Measurements from ENCODE around the gene RFX8.
"Not testable (repeated sequence)": the region's sequence is repeated elsewhere in the genome, so short reads cannot be mapped to it uniquely, and the experiment has no call there.

The RFX8 gene

DNA sequence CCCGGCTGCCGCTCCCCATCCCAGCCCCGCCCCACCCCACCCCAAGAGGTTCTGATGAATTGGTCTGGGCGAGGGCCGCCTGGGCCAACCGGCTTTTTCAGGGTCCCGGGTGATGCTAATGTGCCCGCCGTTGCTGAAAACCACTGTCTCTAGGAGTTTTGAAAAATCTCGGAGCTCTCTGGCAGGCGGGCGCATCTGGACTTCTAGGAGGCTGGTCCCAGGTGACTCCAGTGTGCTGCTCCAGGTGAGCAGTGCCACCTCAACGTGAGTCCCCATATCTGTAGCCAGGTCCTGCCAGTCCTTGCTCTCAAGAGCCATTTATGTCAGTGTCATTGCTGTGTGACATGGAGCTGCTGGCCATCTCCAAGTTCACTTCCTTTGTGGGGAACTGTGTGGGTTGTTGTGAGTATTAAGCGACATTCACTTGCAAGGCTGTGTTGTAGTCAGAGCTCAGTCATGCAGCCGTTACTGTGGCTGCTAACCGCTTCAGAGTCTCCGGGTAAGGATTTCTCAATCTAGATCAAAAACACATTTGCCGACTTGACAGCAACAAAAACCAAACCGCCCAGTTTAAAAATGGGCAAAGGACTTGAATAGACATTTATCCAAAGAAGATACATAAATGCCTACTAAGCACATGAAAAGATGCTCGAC, at the start of gene RFX8:
TSS of gene RFX8 (minus strand) at position 382 of the 654 bp plus-strand sequence. CDS start 8,264 bp downstream, outside the sequence.
- peak; percentile 98 for DNase-seq

DNA sequence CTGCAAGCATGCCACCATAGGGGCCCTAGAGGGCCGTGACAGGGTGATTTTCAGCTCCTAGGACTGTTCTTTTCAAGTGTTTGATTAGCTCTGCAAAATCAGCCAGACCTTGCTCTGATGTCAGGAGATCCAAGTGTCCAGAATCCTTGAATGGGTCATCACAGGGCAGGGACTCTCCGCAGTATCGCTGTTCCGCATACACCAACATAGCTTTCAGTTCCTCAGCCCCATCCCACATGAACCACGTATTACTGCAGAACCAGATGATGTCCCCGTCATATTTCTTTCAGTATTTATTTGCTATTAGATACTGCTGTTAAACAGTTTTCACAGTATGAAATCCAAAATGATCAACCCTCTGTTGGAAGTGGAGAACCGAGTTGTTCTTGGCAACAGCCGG, 46.6 kb upstream of the RFX8 start:
- no peak for DNase-seq

DNA sequence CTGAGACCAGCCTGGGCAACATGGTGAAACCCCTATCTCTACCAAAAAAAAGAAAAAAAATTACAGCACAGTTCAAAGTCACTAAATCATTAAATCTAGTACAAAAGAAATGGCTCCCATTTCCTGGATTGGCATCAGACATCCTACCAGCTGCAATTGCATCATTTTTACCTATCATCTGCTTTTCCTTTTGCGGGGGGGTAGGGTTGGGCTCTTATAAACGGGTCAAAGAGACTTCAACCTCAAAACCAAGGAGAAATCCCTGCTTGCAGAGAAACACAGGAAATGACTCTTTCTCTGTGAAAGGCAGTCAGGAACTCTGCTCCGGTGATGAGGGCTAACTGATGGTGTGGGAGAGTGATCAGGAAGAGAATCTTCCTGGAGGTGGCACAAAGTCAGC, 45.3 kb upstream of the RFX8 start:
- no peak for DNase-seq

DNA sequence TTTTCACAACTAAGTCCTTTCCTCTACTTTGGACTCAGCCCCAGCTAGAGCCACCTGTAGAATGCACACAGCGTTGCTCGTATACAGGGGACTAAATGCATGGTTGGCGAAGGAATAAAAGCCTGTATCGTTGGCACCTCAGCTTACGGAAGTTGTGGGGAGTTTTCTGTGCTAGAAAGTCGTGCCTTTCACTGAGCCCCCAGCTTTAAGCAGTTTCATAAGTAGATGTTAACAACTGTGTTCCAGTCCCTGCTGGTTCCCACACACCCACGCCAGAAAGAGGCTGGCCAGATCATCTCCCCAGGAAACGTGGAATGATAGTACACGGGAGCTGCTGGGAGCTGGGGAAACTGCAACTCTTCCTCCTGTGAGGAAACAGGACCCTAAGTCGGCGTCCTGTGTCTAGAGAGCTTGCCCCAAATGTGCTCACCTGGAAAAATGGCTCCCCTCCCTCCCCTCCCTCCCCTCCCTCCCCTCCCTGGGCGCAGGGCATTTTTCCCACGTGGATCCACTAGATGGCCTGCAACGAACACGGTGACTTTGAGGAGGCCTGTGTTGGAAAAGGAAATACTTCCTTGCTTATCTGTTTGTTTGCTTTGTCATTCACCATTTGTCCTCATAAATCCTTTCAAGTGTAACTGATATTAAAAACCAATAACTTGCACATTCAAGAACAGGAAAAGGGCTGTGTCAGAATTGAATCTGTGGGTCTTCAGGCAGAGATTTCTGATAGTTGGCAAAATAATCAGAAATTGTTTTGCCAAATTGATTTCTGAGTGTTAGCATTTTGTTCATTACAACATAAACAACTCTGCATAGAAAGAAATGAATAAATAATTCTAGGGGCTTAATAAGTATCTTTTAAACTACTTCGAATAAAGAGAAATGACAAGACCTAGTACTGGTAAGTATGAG, 43.9 kb upstream of the RFX8 start:
- no peak for DNase-seq

DNA sequence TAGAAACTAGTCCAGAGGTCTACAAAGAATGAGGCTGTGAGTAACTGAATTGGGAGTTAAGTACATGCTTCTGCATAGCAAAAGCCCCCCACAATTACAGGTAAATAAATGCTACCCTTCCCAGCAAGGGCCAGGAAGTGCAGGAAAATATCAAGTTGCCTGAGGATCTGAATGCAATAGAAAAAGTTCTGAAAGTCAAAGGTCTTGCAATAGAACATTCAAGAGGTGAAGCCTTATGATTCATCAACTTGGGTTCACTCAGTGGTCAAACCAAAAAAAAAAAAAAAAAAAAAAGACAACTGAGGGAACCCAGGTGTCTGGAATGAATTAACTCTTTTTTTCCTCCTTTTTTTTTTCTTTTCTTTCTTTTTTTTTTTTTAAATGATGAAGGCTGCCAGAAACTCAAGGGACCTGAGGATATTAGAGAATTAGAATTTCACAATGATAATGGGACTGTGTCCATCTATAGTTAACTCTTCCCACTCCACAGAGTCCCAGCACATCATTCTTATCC, 42.9 kb upstream of the RFX8 start:
- no peak for DNase-seq

DNA sequence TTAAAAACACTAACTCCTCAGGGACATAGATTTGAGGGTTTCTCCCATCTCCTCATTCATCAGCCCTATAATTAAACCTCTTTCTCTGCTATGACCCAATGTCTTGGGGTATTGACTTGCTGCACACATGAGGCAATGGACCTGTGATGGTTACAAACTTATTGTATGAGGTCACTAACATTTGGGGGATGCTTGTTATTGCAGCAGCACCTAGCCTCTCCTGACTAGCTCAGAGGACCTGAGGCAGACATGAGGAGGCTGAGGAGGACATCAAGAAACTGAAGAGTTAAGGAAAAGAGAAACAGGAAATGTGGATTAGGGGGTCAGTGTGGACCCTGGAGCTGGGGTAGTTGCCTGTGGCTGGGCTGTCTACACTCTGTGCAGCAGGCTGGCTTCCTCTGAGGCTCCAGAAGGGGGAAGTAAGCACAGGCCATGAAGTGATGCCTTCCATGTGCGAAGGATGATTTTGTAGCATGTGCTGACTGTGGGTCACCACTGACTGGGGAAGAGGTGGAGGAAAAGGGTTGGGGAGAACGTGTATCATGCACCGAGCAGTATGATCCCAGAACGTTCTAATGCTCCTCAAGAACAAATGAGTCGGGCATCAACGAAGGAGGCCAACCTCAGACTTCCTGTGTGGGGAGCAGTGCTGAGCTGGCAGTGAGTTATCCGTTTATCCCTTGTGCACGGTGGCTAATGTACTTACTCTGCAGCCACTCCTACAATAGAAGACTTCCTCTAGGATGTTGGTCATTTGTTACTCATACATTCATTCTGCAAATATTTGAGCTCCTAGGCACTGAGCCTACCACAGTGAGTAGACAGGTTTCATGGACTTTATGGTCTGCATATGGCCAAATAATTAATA, 42.1 kb upstream of the RFX8 start:
- DNase-seq: peak; percentile 50

DNA sequence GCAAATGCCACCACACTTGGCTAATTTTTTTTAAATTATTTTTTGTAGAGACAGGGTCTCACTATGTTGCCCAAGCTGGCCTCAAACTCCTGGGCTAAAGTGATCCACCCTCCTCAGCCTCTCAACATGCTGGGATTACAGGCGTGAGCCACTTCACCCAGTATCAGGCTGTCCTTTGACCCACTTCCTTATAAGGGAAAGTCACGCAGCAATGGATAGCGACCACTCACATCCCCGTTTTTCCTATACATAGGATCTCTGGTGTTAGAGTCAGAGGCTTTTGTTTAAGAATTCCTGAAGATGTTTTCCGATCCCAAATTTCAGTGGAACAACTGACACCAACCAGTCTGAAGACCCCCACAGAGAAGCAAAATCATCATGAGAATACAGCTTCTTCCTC, 41.4 kb upstream of the RFX8 start:
- no peak for DNase-seq

DNA sequence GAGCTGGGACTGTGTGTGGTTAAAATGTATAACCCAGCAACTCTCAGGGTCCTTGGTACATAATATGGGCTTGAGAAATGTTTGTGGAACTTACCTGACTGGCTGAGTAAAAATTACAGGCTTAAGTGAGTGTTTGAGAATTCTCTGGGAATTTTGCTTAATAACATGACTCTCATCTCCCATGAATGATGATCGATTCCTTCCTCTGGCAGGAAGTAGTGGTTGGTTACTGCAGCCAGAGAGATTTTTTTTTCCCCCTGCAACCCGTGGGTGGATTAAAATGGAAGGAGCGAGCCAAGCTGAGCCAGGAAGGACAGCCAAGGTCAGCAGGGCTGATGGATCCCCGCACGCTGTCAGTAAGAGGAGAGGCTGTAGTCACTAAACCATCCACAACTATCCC, 40.6 kb upstream of the RFX8 start:
- DNase-seq: no peak

DNA sequence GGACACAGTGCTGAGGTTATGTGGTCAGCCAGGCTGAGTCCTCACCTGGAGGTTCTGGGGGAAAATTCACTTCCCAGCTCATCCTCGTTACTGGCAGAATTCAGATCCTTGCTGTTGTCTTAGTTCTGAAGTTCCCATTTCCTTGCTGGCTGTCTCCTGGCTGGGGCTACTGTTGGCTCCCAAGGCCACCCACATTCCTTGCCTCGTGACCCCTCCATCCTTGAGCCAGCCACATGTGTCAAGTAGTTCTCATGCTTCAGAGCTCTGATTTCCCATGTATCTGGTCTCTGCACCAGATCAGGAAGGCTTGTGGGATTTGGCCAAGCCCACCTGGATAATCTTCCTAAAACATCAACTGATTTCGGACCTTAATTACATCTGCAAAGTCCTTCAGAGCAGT, 38.1 kb upstream of the RFX8 start:
- DNase-seq: no peak

DNA sequence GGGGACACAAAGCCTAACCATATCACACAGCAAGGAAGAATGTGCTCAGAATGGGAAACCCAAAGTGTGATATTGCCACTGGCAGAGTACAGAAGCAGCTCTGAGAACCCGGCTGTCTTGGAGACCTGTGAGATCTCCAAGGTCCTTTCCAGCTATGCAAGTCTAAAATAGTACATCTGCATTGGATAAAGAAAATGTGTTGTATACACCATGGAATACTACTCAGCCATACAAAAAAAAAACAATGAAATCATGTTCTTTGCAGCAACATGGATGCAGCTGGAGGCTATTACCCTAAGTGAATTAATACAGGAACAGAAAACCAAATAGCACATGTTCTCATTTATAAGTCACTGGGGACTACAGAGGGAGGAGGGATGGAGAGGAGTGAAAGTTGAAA, 36.5 kb upstream of the RFX8 start:
- no peak for DNase-seq

DNA sequence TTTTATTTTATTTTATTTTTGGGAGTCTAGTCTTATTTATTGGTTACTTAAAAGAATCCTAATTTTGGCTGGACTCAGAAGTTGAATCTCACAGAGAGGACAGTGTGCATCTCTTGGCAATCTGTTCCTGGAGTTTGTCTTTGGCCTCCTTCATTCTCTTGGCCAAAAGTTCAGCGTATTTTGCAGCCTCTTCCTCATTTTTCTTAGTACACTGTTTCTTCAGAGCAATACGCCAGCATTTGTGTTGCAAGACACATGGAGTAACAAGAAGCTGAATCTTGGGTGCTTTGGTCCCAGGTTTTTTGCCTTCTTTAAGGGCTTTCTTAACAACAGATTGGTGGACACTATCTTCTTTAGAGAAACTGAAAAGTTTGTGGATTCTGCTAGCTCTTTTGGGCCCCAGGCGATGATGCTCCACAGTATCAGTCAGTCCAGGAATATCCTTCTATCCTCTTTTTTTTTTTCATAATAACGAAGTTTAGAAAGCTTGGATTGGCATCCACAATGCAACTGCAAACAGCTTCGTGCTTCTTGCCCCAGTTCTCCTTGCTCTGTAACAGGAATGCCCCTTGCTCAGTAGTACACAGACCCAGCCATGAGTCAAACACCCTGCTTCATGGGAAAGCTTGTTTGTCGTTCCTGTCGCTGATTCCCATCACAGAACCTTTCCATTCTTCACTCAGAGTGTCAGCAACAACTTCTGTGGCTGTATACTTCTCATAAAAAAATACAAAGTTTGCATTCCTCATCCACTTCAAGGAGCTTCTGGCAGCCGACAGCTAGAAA, 34.8 kb upstream of the RFX8 start:
- peak; percentile 51 for DNase-seq

DNA sequence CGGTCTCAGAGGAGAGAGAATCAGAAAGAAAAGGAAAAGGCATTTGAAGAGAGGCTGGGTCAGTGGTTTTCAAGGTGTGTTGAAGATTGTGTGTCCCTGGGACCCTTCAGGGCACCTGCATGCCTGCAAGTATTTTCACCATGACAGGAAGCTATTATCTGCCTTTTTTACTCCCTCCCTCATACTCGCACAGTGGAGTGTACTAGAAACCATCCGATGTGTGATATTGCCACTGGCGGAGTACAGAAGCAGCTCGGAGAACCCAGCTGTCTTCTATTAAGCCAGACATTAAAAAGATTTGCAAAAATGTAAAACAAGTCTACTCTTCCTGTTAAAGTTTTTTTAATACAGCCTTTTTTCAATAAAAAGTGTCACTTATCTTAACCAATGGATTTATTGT, 33.7 kb upstream of the RFX8 start:
- DNase-seq: no peak

DNA sequence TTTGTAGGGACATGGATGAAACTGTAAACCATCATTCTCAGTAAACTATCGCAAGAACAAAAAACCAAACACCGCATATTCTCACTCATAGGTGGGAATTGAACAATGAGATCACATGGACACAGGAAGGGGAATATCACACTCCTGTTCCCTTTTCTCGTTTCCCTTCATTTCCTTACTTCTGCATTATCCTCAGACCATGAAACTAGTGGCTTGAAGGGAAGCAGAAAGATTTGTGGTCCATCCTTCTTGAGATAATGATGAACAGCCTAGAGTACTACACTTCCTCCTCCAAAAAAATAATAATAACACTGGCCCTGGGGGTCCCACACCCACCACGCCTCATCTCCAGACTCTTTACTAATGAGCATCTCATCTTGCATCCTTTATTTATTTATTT, 30.4 kb upstream of the RFX8 start:
- DNase-seq: not testable (repeated sequence)

DNA sequence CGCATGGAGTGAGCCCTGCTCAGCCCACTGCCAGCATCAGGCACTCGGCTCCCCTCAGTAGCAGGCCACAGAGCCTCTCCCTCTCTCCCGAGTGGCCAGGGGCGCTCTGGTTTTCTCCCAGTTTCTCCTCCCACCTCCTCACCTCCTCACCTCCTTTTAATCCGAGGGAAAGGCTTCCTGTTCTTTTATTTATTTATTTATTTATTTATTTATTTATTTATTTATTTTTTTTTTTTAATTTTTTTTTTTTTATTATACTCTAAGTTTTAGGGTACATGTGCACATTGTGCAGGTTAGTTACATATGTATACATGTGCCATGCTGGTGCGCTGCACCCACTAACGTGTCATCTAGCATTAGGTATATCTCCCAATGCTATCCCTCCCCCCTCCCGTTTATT, 29.8 kb upstream of the RFX8 start:
- DNase-seq: not testable (repeated sequence)

DNA sequence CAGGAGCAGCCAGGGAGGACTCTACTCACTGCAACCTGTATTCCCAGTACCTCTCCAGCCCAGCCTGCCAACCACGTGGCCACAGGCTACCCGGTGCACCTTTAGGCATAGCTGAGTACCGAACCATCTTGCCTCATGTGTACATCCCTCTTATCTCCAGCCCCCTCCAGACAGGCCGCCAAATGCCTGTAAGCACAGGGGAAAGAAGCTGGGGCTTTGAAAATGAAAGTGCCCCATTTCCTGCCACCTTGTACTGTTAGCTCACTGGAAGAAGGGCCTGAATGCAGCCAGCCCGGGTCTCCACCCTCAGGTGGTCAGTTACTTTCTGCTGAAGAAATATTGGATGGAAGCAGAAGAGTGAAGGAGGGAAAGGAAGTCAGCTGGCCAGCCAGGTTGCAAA, 27.2 kb upstream of the RFX8 start:
- DNase-seq: no peak

DNA sequence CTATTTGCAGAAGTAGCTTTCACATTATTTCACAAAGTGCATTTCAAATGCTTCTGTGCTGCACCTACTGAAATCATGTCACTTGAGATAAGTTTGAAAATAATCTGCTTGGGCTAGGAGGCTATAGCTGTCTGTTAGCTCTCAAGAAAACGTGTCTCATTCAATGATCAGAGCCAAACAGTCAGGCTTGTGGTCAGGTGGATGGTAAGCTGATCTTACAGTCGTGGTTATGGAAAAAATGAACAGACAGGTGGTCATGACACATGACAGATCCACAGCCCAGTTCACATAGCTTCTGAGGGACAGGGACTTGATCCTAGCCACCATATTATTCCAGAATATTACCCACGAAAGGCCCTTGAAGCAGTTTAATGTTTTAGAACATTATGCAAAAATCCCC, 26.5 kb upstream of the RFX8 start:
- no peak for DNase-seq

DNA sequence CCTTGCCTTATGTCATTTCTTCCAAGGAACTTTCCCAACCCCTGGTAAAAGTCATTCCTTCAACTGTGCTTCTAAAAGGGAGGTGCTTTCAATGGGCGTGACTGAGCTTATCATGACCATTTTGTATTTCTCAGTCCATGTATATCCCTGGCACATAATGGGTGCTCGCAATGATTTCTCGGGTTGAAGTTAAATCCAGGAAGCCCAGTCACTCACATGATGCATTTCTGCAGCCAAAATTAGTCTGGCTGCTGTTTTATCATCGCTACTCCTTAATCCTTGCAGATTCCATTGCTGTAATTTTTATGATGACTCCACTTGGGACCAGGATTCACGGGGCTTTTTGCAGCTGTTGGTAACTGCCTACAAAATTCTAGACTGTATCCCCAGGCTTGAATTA, 25.9 kb upstream of the RFX8 start:
- DNase-seq: no peak

DNA sequence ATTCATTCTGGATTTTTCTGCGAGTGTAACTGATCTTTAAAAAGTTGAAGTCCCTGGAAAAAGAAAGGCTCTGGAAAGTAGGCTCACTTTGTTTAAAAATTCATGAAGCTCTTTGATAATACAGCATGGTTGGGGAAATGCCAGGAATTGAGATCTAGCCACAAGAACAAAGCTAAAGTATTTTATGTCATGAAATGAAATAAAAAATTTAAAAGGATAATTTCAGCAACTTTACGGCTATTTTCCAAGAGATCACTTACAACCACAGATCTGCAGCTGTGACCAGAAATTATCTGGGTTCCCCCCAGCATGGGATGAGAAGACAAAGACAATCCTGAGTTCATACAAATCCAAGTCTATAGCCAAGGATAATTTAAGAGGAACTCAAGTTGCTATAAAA, 25.3 kb upstream of the RFX8 start:
- no peak for DNase-seq

DNA sequence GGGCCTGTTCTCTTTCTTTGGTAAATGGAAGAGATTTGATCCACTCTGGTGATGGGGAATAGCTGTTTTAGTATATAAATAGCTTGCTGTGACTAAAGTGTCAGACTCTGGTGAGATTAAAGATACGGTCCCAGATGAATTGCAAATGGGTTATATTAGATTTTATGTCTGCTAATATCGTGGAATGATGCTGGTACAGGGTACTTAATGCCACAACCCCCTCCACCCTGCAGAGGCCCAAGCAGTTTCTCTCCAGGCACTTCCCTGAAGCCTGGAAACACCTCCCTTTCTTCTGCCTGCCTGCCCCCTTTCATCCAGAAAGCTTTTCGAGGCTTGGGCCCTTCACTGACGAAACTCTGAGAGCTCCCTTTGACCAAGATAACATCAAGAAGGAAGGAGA, 21.4 kb upstream of the RFX8 start:
- DNase-seq: no peak

DNA sequence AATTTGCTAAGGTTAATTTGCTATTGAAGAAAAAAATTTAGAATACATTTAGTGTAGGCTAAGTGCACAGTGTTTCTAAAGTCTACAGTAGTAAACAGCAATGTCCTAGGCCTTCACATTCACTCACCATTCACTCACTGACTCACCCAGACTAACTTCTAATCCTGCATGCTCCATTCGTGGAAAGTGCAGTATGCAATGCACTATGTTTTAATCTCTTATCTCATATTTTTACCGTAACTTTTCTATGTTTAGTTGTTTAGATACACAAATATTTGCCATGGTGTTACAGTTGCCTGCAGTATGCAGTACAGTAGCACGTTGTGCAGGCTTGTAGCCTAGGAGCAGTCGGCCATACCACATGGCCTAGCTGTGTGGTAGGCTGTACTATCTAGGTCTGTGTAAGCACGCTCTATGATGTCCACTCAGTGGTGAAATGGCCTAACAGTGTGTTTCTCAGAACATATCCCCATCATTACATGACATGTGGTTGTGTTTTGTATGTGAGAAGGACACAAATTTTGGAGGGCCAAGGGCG, 18.1 kb upstream of the RFX8 start:
- no peak for DNase-seq

DNA sequence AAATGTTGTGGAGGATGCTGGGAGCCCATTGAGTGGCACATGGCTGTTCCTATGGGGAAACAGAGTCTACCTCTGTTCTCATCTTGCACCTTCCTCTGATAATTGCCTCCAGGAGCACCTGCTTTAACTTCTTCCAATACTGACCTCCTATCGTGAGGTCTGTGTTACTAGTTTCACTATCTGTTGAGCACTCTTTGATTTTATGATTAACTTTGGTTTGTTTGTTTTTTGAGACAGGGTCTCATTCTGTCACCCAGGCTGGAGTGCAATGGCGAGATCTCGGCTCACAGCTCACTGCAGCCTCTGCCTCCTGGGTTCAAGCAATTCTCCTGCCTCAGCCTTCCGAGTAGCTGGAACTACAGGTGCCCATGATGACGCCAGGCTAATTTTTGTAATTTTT, 12.1 kb upstream of the RFX8 start:
- DNase-seq: no peak

DNA sequence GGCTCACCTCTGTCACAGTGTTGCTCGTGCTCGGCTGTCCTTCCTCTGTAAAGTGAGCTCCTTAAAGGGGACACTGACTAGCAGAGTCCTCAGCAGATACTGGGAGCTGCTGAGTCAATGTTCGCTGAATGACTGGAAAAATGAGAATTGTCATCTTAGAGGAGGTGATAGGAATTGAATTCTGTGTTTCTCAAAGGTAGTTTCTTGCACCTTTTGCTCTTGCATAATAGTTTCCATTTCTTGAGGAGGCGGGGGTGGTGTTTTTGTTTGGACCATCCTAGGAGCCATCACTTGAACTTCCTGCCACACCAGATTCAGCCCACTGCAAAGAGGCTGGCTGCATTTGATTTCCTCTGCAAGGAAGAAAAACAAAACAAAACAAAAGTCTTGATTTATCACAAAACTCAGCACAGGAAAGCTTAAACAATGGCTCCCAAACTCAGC, 11.4 kb upstream of the RFX8 start:
- DNase-seq: no peak
